K562 (cell line): Measurements from ENCODE around the gene RUVBL2. TPM values are rescaled to one million over a fixed set of nuclear protein-coding genes. Genes with fewer than 3 reads are reported as not detected.

Experiments
- BCOR ChIP-seq: fragments of 450-650 bp; IDR thresholded peaks from 2 replicates; pipeline ENCODE4 v1.6.1; 2016
- CBFA2T3 ChIP-seq: fragments of 450-650 bp; IDR thresholded peaks from 2 replicates; pipeline ENCODE4 v1.6.1; 2017
- CEBPG ChIP-seq, 3 experiments: fragments of 200-800 bp in 1 of 3; sonication (Bioruptor generic) in 1 of 3; sonication (generic) in 1 of 3; formaldehyde crosslinking in 1 of 3; IDR thresholded peaks in 2 of 3; conservative IDR thresholded peaks in 1 of 3; 2 replicates each; pipeline versions ENCODE4 v1.6.1 to v1.8.0; 2016 to 2022; ENCODE audit warnings: missing compliant biosample characterization in 2 of 3, missing genetic modification characterization in 2 of 3, mild to moderate bottlenecking in 1 of 3, missing genetic modification reagents in 1 of 3
- DPF2 ChIP-seq: fragments of 450-650 bp; IDR thresholded peaks from 2 replicates; pipeline ENCODE4 v1.6.1; 2016
- EGR1 ChIP-seq: fragments of 450-650 bp; conservative IDR thresholded peaks from 2 replicates; pipeline ENCODE4 v1.6.1; 2017; ENCODE audit warnings: mild to moderate bottlenecking
- FOXP4 ChIP-seq: sonication (generic); formaldehyde crosslinking; IDR thresholded peaks from 2 replicates; pipeline ENCODE4 v1.8.0; 2022; ENCODE audit warnings: mild to moderate bottlenecking, missing genetic modification reagents, borderline replicate concordance
- HDAC8 ChIP-seq: fragments of 450-650 bp; IDR thresholded peaks from 2 replicates; pipeline ENCODE4 v1.6.1; 2016; ENCODE audit warnings: mild to moderate bottlenecking, missing genetic modification characterization, moderate library complexity, missing compliant biosample characterization
- HES1 ChIP-seq: fragments of 450-650 bp; IDR thresholded peaks from 2 replicates; pipeline ENCODE4 v1.6.1; 2016; ENCODE audit warnings: low read depth, mild to moderate bottlenecking, moderate library complexity
- MAZ ChIP-seq, 2 experiments: fragments of 450-650 bp in 1 of 2; sonication (generic) in 1 of 2; formaldehyde crosslinking; IDR thresholded peaks in 1 of 2; conservative IDR thresholded peaks in 1 of 2; 2 replicates each; pipeline versions ENCODE4 v1.4.0 to v1.5.0; 2020; ENCODE audit warnings: mild to moderate bottlenecking in 1 of 2, missing genetic modification reagents in 1 of 2
- NRF1 ChIP-seq, 2 experiments: fragments of 450-650 bp; IDR thresholded peaks in 1 of 2; conservative IDR thresholded peaks in 1 of 2; 2 replicates each; pipeline ENCODE4 v1.6.1; 2014; ENCODE audit warnings: mild to moderate bottlenecking in 2 of 2
- PURB ChIP-seq: sonication (generic); formaldehyde crosslinking; IDR thresholded peaks from 2 replicates; pipeline ENCODE4 v1.9.0; 2021; ENCODE audit warnings: low read depth, mild to moderate bottlenecking, missing genetic modification reagents
- SIN3B ChIP-seq: fragments of 450-650 bp; IDR thresholded peaks from 2 replicates; pipeline ENCODE4 v1.6.1; 2017; ENCODE audit warnings: low read depth, mild to moderate bottlenecking, moderate library complexity
- SP1 ChIP-seq: sonication (generic); formaldehyde crosslinking; IDR thresholded peaks from 2 replicates; pipeline ENCODE4 v1.8.1; 2022; ENCODE audit warnings: mild to moderate bottlenecking, missing genetic modification reagents
- TBL1XR1 ChIP-seq, 2 experiments: IDR thresholded peaks; 2 replicates each; pipeline ENCODE4 v1.6.1; 2012; ENCODE audit warnings: improper control_type of control experiment in 2 of 2, low read length in 2 of 2, mild to moderate bottlenecking in 1 of 2
- YY1 ChIP-seq, 3 experiments: IDR thresholded peaks; 2 replicates each; pipeline ENCODE4 v1.6.1; 2011; ENCODE audit warnings: low read length in 2 of 3, mild to moderate bottlenecking in 2 of 3, moderate library complexity in 2 of 3, borderline replicate concordance in 1 of 3, control low read depth in 1 of 3, low read depth in 1 of 3; ENCODE audit not compliant: insufficient read depth in 3 of 3, insufficient replicate concordance in 2 of 3, control insufficient read depth in 1 of 3, insufficient read length in 1 of 3; ENCODE audit errors: extremely low read depth in 1 of 3
- ZNF239 ChIP-seq: fragments of 250-450 bp; sonication (Bioruptor Pico); IDR thresholded peaks from 2 replicates; pipeline ENCODE4 v1.4.0; 2020; ENCODE audit warnings: mild to moderate bottlenecking
- ZNF77 ChIP-seq: fragments of 250-450 bp; sonication (Bioruptor Pico); IDR thresholded peaks from 2 replicates; pipeline ENCODE4 v1.5.0; 2020
- polyA plus RNA-seq, 8 experiments: library from polyadenylated mRNA; depleted of rRNA in 4 of 8; stranded (reverse) in 5 of 8; unstranded in 3 of 8; fragments of >200 nt; fragmentation: Nextera tagmentation in 2 of 8; fragmentation: Illumina TruSeq in 1 of 8; extraction: Ambion mirVana in 2 of 8; extraction: Trizol in 1 of 8; gene quantifications; 2 replicates each; pipeline versions ENCODE4 v1.2.1 to v1.2.3, GENCODE V29; 2011 to 2014; ENCODE audit warnings: inconsistent platforms in 1 of 8, missing spikeins in 1 of 8
- total RNA-seq, 7 experiments: library from RNA; depleted of rRNA in 6 of 7; stranded (reverse); fragments of >200 nt in 6 of 7; fragmentation: Illumina TruSeq in 2 of 7; extraction: Trizol in 2 of 7; gene quantifications; 2 replicates each; pipeline versions ENCODE4 v1.2.1 to v1.2.3, GENCODE V29; 2011 to 2021; ENCODE audit warnings: low replicate concordance in 1 of 7
- TF ChIP-seq, protein P1 (sequence below), 2 experiments: fragments of 450-650 bp; IDR thresholded peaks; 2 replicates each; pipeline ENCODE4 v1.6.1; 2018; ENCODE audit warnings: mild to moderate bottlenecking in 2 of 2, low read depth in 1 of 2; ENCODE audit not compliant: partially characterized antibody in 2 of 2

Gene RUVBL2
- total and polyA plus RNA-seq, 9 of the 15 experiments (the other 6 are each of a cell fraction or from before 2014, with no cell fraction given), result 71.4 to 453 (median 237) TPM

- TF ChIP-seq MAZ (CRISPR knock-in tag; conservative IDR thresholded peaks at IDR 0.05 in 1 of 2, IDR thresholded peaks at IDR 0.05 in 1 of 2), result peak; percentile 56 to 71; a peak in 3 of 4 replicates
- TF ChIP-seq CEBPG (CRISPR knock-in tag; IDR thresholded peaks at IDR 0.05), result 0 out of 2 replicates have a peak, but pooled peaks have one; percentile 24
- TF ChIP-seq CEBPG (tag; conservative IDR thresholded peaks at IDR 0.05 in 1 of 2, IDR thresholded peaks at IDR 0.05 in 1 of 2), result no peak
- TF ChIP-seq SP1, result peak; percentile 72
- no peak for TF ChIP-seq ZNF239
- peak; percentile 30 to 48; a peak in 2 of 4 replicates for TF ChIP-seq NRF1 (conservative IDR thresholded peaks at IDR 0.05 in 1 of 2, IDR thresholded peaks at IDR 0.05 in 1 of 2)
- TF ChIP-seq DPF2, result peak; percentile 33; the same call in 1 of the 2 replicates
- no peak for TF ChIP-seq FOXP4
- peak in 1 of 3 experiments; percentile 5 for TF ChIP-seq YY1 (IDR thresholded peaks at IDR 0.05; ENCODE audit: borderline replicate concordance in 1 of 3, control insufficient read depth in 1 of 3, extremely low read depth in 1 of 3, insufficient read depth in 3 of 3, insufficient read length in 1 of 3, insufficient replicate concordance in 2 of 3, low read depth in 1 of 3, low read length in 2 of 3)
- peak; percentile 28; the same call in 1 of the 2 replicates for TF ChIP-seq BCOR
- no peak for TF ChIP-seq HDAC8 (tag)
- TF ChIP-seq SIN3B, result peak; percentile 12; the same call in 1 of the 2 replicates
- no peak for TF ChIP-seq ZNF77
- peak; percentile 83 for TF ChIP-seq EGR1
- TF ChIP-seq CBFA2T3, result no peak
- no peak for TF ChIP-seq PURB (CRISPR knock-in tag)
- no peak for TF ChIP-seq HES1
- no peak for TF ChIP-seq TBL1XR1 (IDR thresholded peaks at IDR 0.05; ENCODE audit: low read length in 2 of 2)
- TF ChIP-seq, protein P1, sequence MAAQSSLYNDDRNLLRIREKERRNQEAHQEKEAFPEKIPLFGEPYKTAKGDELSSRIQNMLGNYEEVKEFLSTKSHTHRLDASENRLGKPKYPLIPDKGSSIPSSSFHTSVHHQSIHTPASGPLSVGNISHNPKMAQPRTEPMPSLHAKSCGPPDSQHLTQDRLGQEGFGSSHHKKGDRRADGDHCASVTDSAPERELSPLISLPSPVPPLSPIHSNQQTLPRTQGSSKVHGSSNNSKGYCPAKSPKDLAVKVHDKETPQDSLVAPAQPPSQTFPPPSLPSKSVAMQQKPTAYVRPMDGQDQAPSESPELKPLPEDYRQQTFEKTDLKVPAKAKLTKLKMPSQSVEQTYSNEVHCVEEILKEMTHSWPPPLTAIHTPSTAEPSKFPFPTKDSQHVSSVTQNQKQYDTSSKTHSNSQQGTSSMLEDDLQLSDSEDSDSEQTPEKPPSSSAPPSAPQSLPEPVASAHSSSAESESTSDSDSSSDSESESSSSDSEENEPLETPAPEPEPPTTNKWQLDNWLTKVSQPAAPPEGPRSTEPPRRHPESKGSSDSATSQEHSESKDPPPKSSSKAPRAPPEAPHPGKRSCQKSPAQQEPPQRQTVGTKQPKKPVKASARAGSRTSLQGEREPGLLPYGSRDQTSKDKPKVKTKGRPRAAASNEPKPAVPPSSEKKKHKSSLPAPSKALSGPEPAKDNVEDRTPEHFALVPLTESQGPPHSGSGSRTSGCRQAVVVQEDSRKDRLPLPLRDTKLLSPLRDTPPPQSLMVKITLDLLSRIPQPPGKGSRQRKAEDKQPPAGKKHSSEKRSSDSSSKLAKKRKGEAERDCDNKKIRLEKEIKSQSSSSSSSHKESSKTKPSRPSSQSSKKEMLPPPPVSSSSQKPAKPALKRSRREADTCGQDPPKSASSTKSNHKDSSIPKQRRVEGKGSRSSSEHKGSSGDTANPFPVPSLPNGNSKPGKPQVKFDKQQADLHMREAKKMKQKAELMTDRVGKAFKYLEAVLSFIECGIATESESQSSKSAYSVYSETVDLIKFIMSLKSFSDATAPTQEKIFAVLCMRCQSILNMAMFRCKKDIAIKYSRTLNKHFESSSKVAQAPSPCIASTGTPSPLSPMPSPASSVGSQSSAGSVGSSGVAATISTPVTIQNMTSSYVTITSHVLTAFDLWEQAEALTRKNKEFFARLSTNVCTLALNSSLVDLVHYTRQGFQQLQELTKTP (IDR thresholded peaks at IDR 0.05; ENCODE audit: low read depth in 1 of 2, partially characterized antibody in 2 of 2), result no peak
Measured at GRCh38 chr19:49056101-49056901, 62.6 kb downstream of the RUVBL2 start (continued).
